ENCODE data around the gene TTLL11.
"Not testable (repeated sequence)": the region's sequence is repeated elsewhere in the genome, so short reads cannot be mapped to it uniquely, and the experiment has no call there.

The TTLL11 gene

GRCh38 chr9:121811751-121812150, 281.4 kb downstream of the TTLL11 start:
- in situ Hi-C loops (cut with HindIII; ENCODE audit: low pct_ligation_motif_present, low pct_unique_long_range_greater_than_20kb, low sequenced_read_pairs), result no loop called here
- DNase-seq, result no peak

- in situ Hi-C loops (cut with HindIII; ENCODE audit: low pct_ligation_motif_present, low pct_unique_long_range_greater_than_20kb, low sequenced_read_pairs), result no loop called here
- no peak for DNase-seq
These were observed 282.0 kb downstream of the TTLL11 start for GRCh38 chr9:121811140-121811539.

GRCh38 chr9:121810489-121810888, 282.6 kb downstream of the TTLL11 start:
- no peak for DNase-seq
- in situ Hi-C loops (cut with HindIII; ENCODE audit: low pct_ligation_motif_present, low pct_unique_long_range_greater_than_20kb, low sequenced_read_pairs), result no loop called here

GRCh38 chr9:121809356-121810050, 283.6 kb downstream of the TTLL11 start:
- DNase-seq, result no peak
- in situ Hi-C loops (cut with HindIII; ENCODE audit: low pct_ligation_motif_present, low pct_unique_long_range_greater_than_20kb, low sequenced_read_pairs), result no loop called here

GRCh38 chr9:121808781-121809180, 284.3 kb downstream of the TTLL11 start:
- DNase-seq, result no peak
- in situ Hi-C loops (cut with HindIII; ENCODE audit: low pct_ligation_motif_present, low pct_unique_long_range_greater_than_20kb, low sequenced_read_pairs), result no loop called here

GRCh38 chr9:121807823-121808278, 285.3 kb downstream of the TTLL11 start:
- DNase-seq, result no peak

GRCh38 chr9:121807069-121807822, 285.9 kb downstream of the TTLL11 start:
- in situ Hi-C loops (cut with HindIII; ENCODE audit: low pct_ligation_motif_present, low pct_unique_long_range_greater_than_20kb, low sequenced_read_pairs), result no loop called here
- no peak for DNase-seq

More at GRCh38 chr9:121807823-121808278, 285.3 kb downstream of the TTLL11 start:
- in situ Hi-C loops (cut with HindIII; ENCODE audit: low pct_ligation_motif_present, low pct_unique_long_range_greater_than_20kb, low sequenced_read_pairs), result no loop called here

- in situ Hi-C loops (cut with HindIII; ENCODE audit: low pct_ligation_motif_present, low pct_unique_long_range_greater_than_20kb, low sequenced_read_pairs), result no loop called here
- DNase-seq, result no peak
These were observed 290.4 kb downstream of the TTLL11 start for GRCh38 chr9:121802753-121803152.

- DNase-seq, result no peak
- in situ Hi-C loops (cut with HindIII; ENCODE audit: low pct_ligation_motif_present, low pct_unique_long_range_greater_than_20kb, low sequenced_read_pairs), result no loop called here
These were observed 291.5 kb downstream of the TTLL11 start for GRCh38 chr9:121801579-121801978.

GRCh38 chr9:121800376-121800775, 292.7 kb downstream of the TTLL11 start:
- in situ Hi-C loops (cut with HindIII; ENCODE audit: low pct_ligation_motif_present, low pct_unique_long_range_greater_than_20kb, low sequenced_read_pairs), result no loop called here
- no peak for DNase-seq

GRCh38 chr9:121798941-121799340, 294.2 kb downstream of the TTLL11 start:
- in situ Hi-C loops (cut with HindIII; ENCODE audit: low pct_ligation_motif_present, low pct_unique_long_range_greater_than_20kb, low sequenced_read_pairs), result no loop called here
- DNase-seq, result no peak

GRCh38 chr9:121797081-121797480, 296.0 kb downstream of the TTLL11 start:
- DNase-seq, result no peak
- in situ Hi-C loops (cut with HindIII; ENCODE audit: low pct_ligation_motif_present, low pct_unique_long_range_greater_than_20kb, low sequenced_read_pairs), result no loop called here

GRCh38 chr9:121794334-121794733, 298.8 kb downstream of the TTLL11 start:
- DNase-seq; in situ Hi-C loops (cut with HindIII; ENCODE audit: low pct_ligation_motif_present, low pct_unique_long_range_greater_than_20kb, low sequenced_read_pairs): not testable (repeated sequence)

GRCh38 chr9:121792476-121792875, 300.6 kb downstream of the TTLL11 start:
- DNase-seq; in situ Hi-C loops (cut with HindIII; ENCODE audit: low pct_ligation_motif_present, low pct_unique_long_range_greater_than_20kb, low sequenced_read_pairs): not testable (repeated sequence)

- in situ Hi-C loops (cut with HindIII; ENCODE audit: low pct_ligation_motif_present, low pct_unique_long_range_greater_than_20kb, low sequenced_read_pairs), result no loop called here
- DNase-seq, result no peak
These were observed 302.3 kb downstream of the TTLL11 start for GRCh38 chr9:121790841-121791240.

- in situ Hi-C loops (cut with HindIII; ENCODE audit: low pct_ligation_motif_present, low pct_unique_long_range_greater_than_20kb, low sequenced_read_pairs), result no loop called here
- DNase-seq, result no peak
These were observed 304.3 kb downstream of the TTLL11 start for GRCh38 chr9:121788686-121789366.

- in situ Hi-C loops (cut with HindIII; ENCODE audit: low pct_ligation_motif_present, low pct_unique_long_range_greater_than_20kb, low sequenced_read_pairs), result no loop called here
- DNase-seq, result no peak
These were observed 306.1 kb downstream of the TTLL11 start for GRCh38 chr9:121786998-121787422.

- in situ Hi-C loops (cut with HindIII; ENCODE audit: low pct_ligation_motif_present, low pct_unique_long_range_greater_than_20kb, low sequenced_read_pairs), result no loop called here
- DNase-seq, result no peak
These were observed 306.6 kb downstream of the TTLL11 start for GRCh38 chr9:121786543-121786948.
